T-cell (primary cell): Measurements from ENCODE around the gene COIL. TPM values are rescaled to one million over a fixed set of nuclear protein-coding genes. Genes with fewer than 3 reads are reported as not detected.

Experiments used
- ATAC-seq, 4 experiments: fragments of 200-7000 bp in 3 of 4; fragments of 150-1000 bp in 1 of 4; cut with Tn5 transposase; replicated peaks in 1 of 4; 1 replicate in 3 of 4; 2 replicates in 1 of 4; pipeline ENCODE4 v1.10.0; 2021; ENCODE audit warnings: moderate library complexity in 3 of 4, mild to moderate bottlenecking in 2 of 4, moderate number of reproducible peaks in 1 of 4
- CTCF ChIA-PET, 2 donors: fragments of 300-600 bp; sonication (Branson Sonifier 250); formaldehyde crosslinking; loops; one replicate each; lab custom pipeline; 2022; ENCODE audit warnings: antibody characterized with exemption in 2 of 2; lab: Charles Lee
- POLR2A ChIA-PET, 2 donors: fragments of 300-600 bp; sonication (Branson Sonifier 250); formaldehyde crosslinking; loops; one replicate each; lab custom pipeline; 2022; ENCODE audit warnings: antibody characterized with exemption in 2 of 2; lab: Charles Lee
- DNase-seq, 35 experiments: peaks; one replicate each; pipeline versions ENCODE4 v3.0.0 to v3.0.0-alpha.2; 2013 to 2023
- H3K27ac ChIP-seq: one replicate; pipeline ENCODE4 v1.5.1; 2013; ENCODE audit warnings: low read length
- H3K27me3 ChIP-seq, 2 experiments: replicated peaks in 1 of 2; 1 replicate in 1 of 2; 2 replicates in 1 of 2; pipeline versions ENCODE4 v1.6.1 to v1.7.0; 2013; ENCODE audit warnings: low read length in 1 of 2, mixed read lengths in 1 of 2; ENCODE audit not compliant: control insufficient read depth in 2 of 2, insufficient read depth in 2 of 2; ENCODE audit errors: extremely low read depth in 1 of 2
- H3K36me3 ChIP-seq, 2 donors: 1 replicate in 1 of 2; 2 replicates in 1 of 2; pipeline versions ENCODE4 v1.6.1 to v1.7.0; 2013; ENCODE audit warnings: low read length in 1 of 2; ENCODE audit not compliant: control insufficient read depth in 2 of 2, insufficient read depth in 1 of 2; ENCODE audit errors: extremely low read depth in 1 of 2
- H3K4me1 ChIP-seq, 2 experiments: 1 replicate in 1 of 2; 2 replicates in 1 of 2; pipeline versions ENCODE4 v1.6.1 to v1.7.0; 2013; ENCODE audit warnings: low read length in 2 of 2, mixed read lengths in 1 of 2; ENCODE audit not compliant: insufficient read depth in 2 of 2, control insufficient read depth in 1 of 2; ENCODE audit errors: extremely low read depth in 1 of 2
- H3K4me3 ChIP-seq, 2 donors: 1 replicate in 1 of 2; 2 replicates in 1 of 2; pipeline versions ENCODE4 v1.5.1 to v1.7.0; 2013; ENCODE audit warnings: mild to moderate bottlenecking in 2 of 2, low read length in 1 of 2, moderate library complexity in 1 of 2; ENCODE audit not compliant: control insufficient read depth in 1 of 2; ENCODE audit errors: extremely low read depth in 1 of 2
- H3K9me3 ChIP-seq: 2 replicates; pipeline ENCODE4 v1.7.0; 2013
- H3K27ac Mint-ChIP-seq, 2 donors: one replicate each; pipeline ENCODE4 v1.8.0; 2020 to 2021; ENCODE audit warnings: mild to moderate bottlenecking in 2 of 2, mixed read lengths in 2 of 2
- H3K27me3 Mint-ChIP-seq, 2 donors: one replicate each; pipeline ENCODE4 v1.8.0; 2021 to 2022; ENCODE audit warnings: mixed read lengths in 2 of 2
- H3K36me3 Mint-ChIP-seq: one replicate; pipeline ENCODE4 v1.8.0; 2021; ENCODE audit warnings: mixed read lengths
- H3K4me1 Mint-ChIP-seq, 3 donors: one replicate each; pipeline ENCODE4 v1.8.0; 2020 to 2022; ENCODE audit warnings: mixed read lengths in 3 of 3, mild to moderate bottlenecking in 1 of 3
- H3K4me3 Mint-ChIP-seq, 3 donors: one replicate each; pipeline ENCODE4 v1.8.0; 2020 to 2022; ENCODE audit warnings: mild to moderate bottlenecking in 3 of 3, mixed read lengths in 3 of 3, moderate library complexity in 3 of 3
- H3K9me3 Mint-ChIP-seq, 3 donors: one replicate each; pipeline ENCODE4 v1.8.0; 2020 to 2022; ENCODE audit warnings: mixed read lengths in 3 of 3
- WGBS: methylation state at CpG from one replicate; pipeline ENCODE4 v1.1.5; 2013; ENCODE audit warnings: missing lambda C conversion rate; ENCODE audit not compliant: insufficient coverage; 5-methylcytosine and 5-hydroxymethylcytosine counted together
- total RNA-seq, 35 experiments: library from RNA in 6 of 35; stranded (reverse) in 6 of 35; fragments of 120-200 nt in 1 of 35; gene quantifications; one replicate each; pipeline versions ENCODE4 v1.2.1 to v1.2.4 and lab custom pipeline; 2013 to 2026

COIL gene
- total RNA-seq, 5 donors from 2014 or later (not counting 1 experiment from before 2014, with no cell fraction given): 14.7 to 19.2 (median 15.7) TPM

DNA sequence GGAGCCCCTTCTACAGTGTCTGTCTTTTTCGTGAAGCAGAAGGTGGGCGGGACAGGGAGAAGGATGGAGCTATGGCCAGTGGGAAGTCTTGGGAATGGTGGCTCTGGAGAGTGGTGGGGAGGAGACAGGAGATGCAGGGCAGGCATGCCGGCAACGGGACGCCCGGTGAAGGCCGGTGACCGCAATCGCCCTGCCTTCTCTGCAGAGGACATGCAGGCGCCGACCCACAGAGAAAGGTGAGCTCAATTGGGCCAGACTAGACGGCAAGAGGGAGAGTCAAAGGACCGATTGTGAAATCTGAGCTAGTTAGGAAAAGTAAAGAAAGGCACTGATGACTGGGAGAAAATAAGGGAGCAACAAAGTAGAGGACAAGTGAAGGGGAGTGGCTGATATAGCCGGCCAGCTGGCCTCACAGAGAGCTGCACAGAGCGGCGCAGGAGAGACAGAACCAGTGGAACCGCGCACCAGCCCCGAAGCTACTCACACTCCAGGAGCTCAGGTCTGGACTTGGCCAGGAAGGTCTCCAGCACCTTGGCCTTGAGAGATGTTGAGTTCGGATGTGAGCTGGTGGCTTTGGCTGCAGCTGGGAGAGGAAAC lies 65.9 kb downstream of the COIL start:
- no peak overlapping the region for H3K27ac ChIP-seq
- H3K4me1 ChIP-seq: no peaks in the 10 kb centered on the region
- DNase-seq: no peak
- POLR2A ChIA-PET: no interaction called here
- no peak for ATAC-seq
- no peak overlapping the region for H3K4me3 Mint-ChIP-seq
- H3K27me3 Mint-ChIP-seq: no peaks in the 10 kb centered on the region
- peaks cover 24 to 93% of the 10 kb centered on the region in 2 donors for H3K36me3 ChIP-seq
- no peaks in the 10 kb centered on the region for H3K27me3 ChIP-seq
- CTCF ChIA-PET: no interaction called here
- peaks cover 74% of the 10 kb centered on the region for H3K36me3 Mint-ChIP-seq
- no peaks in the 10 kb centered on the region for H3K9me3 ChIP-seq
- no peaks in the 10 kb centered on the region for H3K9me3 Mint-ChIP-seq
- WGBS: 98% methylated on average over 17 of the region's 20 CpGs
- H3K4me3 ChIP-seq: no peak overlapping the region
- H3K27ac Mint-ChIP-seq: no peak overlapping the region
- peaks cover 0 to 8% (median 0%) of the 10 kb centered on the region in 3 donors for H3K4me1 Mint-ChIP-seq

DNA sequence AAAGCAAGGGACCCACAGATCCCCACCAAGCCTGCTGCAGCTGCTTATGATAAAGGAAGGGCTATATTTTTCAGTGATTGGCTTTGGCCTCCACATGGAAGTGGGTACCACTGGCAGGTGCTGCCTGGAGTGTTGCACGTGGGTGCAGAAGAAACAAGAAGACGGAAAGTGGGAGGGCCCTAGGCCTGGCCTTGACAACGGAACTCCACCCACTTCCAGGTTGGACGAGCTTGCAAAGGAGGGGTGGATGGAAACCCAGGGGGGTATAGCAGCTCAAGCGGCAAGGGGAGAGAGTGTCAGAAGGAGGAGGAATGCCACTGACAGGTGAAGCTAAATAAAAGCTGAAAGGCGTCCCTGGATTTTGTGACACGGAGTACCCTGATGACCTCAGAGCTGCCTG lies 67.3 kb downstream of the COIL start:
- Histone ChIP-seq H3K36me3 (peaks cover 19 to 84% of the 10 kb centered on the region in 2 donors), H3K27me3 (no peaks in the 10 kb centered on the region), H3K9me3 (no peaks in the 10 kb centered on the region), H3K27ac (no peak overlapping the region), H3K4me1 (no peaks in the 10 kb centered on the region), H3K4me3 (no peak overlapping the region)
- H3K27ac Mint-ChIP-seq: no peak overlapping the region
- WGBS: 87% methylated on average over 7 of the region's 7 CpGs
- no peaks in the 10 kb centered on the region for H3K27me3 Mint-ChIP-seq
- DNase-seq (no peak), ATAC-seq (no peak)
- CTCF ChIA-PET: interaction anchor here in 1 of 2 donors (0.6 to 0.8 kb wide), 2 partner anchors 49 to 639 kb away, joined by 3 to 4 read pairs; no protein-coding TSS in a partner anchor
- peaks cover 78% of the 10 kb centered on the region for H3K36me3 Mint-ChIP-seq
- H3K9me3 Mint-ChIP-seq: peaks cover 0 to 7% (median 0%) of the 10 kb centered on the region in 3 donors
- H3K4me1 Mint-ChIP-seq: peaks cover 0 to 8% (median 0%) of the 10 kb centered on the region in 3 donors
- no peak overlapping the region for H3K4me3 Mint-ChIP-seq
- POLR2A ChIA-PET: interaction anchor here in 1 of 2 donors (0.5 kb wide), 1 partner anchor 1877 kb away, joined by 4 read pairs; no protein-coding TSS in a partner anchor

DNA sequence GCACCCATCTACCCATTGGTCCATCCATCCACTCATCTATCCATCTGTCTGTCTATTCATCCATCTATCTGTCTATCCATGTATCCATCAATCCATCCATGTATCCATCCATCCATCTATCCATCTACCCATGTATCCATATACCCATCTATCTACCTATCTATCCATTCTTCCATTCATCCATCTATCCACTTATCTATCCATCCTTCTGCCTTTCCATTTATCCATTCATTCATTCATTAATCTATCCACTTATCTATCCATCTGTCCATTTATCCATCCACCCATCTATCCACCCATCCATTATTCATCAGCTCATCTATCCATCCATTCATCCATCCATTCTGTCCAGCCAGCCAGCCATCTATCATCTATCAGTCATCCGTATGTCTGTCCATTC lies 68.5 kb downstream of the COIL start:
- Mint-ChIP-seq H3K4me1 (peaks cover 0 to 3% (median 0%) of the 10 kb centered on the region in 3 donors), H3K4me3 (no peak overlapping the region), H3K27ac (no peak overlapping the region), H3K36me3 (peaks cover 77% of the 10 kb centered on the region), H3K27me3 (no peaks in the 10 kb centered on the region), H3K9me3 (peaks cover 2 to 18% (median 4%) of the 10 kb centered on the region in 3 donors)
- Histone ChIP-seq H3K36me3 (peaks cover 20 to 76% of the 10 kb centered on the region in 2 donors), H3K27me3 (no peaks in the 10 kb centered on the region), H3K4me1 (no peaks in the 10 kb centered on the region), H3K4me3 (no peak overlapping the region), H3K27ac (no peak overlapping the region), H3K9me3 (no peaks in the 10 kb centered on the region)
- DNase-seq (no peak), ATAC-seq (no peak)
- 100% methylated on average over 1 of the region's 1 CpG for WGBS
- ChIA-PET CTCF (interaction anchor here in 1 of 2 donors (0.6 kb wide), 1 partner anchor 328 kb away, joined by 3 read pairs; no protein-coding TSS in a partner anchor), POLR2A (no interaction called here)

DNA sequence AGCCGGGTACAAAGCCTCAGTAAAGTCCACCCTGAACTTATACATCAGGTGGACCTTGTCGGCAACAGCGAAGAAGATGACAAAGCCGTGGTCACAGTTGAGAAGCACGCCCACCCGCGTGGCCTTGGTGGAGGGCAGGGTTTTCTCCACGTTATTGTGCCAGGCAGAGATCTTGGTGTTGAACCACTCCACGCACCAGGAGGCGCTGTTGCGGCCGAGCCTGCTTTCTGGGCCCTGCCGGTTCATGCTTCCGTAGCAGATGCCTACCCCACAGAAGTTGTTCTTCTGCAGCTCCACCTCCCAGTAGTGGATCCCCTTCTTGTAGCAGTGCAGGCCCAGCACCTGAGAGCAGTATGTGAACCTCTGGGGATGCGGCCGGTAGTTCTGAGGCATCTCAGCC lies 69.1 kb downstream of the COIL start:
- Histone ChIP-seq H3K36me3 (peaks cover 17 to 71% of the 10 kb centered on the region in 2 donors), H3K4me1 (no peaks in the 10 kb centered on the region), H3K9me3 (no peaks in the 10 kb centered on the region), H3K4me3 (no peak overlapping the region), H3K27ac (no peak overlapping the region), H3K27me3 (no peaks in the 10 kb centered on the region)
- DNase-seq: peak in 34 of 35 experiments; percentile 29 to 70 (median 47)
- peak; percentile 56 to 65 (median 60) for ATAC-seq
- no peaks in the 10 kb centered on the region for H3K4me1 Mint-ChIP-seq
- H3K9me3 Mint-ChIP-seq: peaks cover 4 to 21% (median 7%) of the 10 kb centered on the region in 3 donors
- H3K4me3 Mint-ChIP-seq: no peak overlapping the region
- no peak overlapping the region for H3K27ac Mint-ChIP-seq
- H3K27me3 Mint-ChIP-seq: no peaks in the 10 kb centered on the region
- 87% methylated on average over 12 of the region's 16 CpGs for WGBS
- ChIA-PET POLR2A (no interaction called here), CTCF (interaction anchor here in 1 of 2 donors (0.6 to 2.0 kb wide), 2 partner anchors 48 to 327 kb away, joined by 3 to 4 read pairs; no protein-coding TSS in a partner anchor)
- H3K36me3 Mint-ChIP-seq: peaks cover 79% of the 10 kb centered on the region

DNA sequence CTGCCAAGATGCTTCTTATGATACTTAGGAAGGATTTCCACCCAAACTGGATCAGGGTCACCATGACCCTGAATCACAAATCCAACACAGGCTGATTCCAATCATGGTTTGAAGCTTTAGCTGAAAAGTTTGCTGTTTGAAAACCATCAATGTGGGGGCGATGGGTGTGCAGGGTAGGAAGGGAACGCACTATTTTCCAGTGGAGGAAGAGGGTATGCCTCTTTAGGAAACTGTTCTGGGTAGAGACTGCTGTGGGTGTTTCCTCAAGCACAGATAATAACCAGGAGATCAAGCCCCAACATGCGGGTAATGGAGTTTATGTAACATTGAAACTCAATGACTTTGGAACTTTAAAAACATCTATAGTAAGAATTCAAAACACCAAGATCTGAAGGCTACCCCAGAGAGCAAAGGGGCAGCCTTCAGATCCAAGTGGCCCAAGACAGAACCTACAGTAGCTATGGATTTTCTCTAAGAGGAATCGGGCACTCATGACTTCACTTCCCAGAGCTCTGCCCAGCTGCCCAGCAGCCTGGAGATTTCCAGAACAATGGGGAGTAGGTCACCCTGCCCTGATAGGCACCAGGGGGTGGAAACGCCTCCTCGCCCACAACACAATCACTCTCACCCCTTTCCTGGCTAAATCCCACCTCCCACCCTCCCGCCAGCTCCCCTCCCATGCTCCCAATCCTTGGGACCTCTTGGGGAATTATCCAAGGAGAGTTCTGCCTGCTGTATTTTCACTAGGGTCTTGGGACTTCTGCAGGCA lies 69.8 kb downstream of the COIL start:
- DNase-seq: no peak
- Mint-ChIP-seq H3K27me3 (no peaks in the 10 kb centered on the region), H3K4me1 (no peaks in the 10 kb centered on the region), H3K27ac (peak overlapping the region in 1 of 2 donors; percentile 7), H3K4me3 (no peak overlapping the region), H3K36me3 (peaks cover 84% of the 10 kb centered on the region), H3K9me3 (peaks cover 4 to 21% (median 7%) of the 10 kb centered on the region in 3 donors)
- H3K36me3 ChIP-seq: peaks cover 17 to 67% of the 10 kb centered on the region in 2 donors
- ChIA-PET CTCF (interaction anchor here in 1 of 2 donors (2.0 kb wide), 1 partner anchor 48 kb away, joined by 4 read pairs; no protein-coding TSS in a partner anchor), POLR2A (no interaction called here)
- no peaks in the 10 kb centered on the region for H3K9me3 ChIP-seq
- no peak overlapping the region for H3K27ac ChIP-seq
- no peaks in the 10 kb centered on the region for H3K4me1 ChIP-seq
- H3K27me3 ChIP-seq: no peaks in the 10 kb centered on the region
- ATAC-seq: no peak
- no peak overlapping the region for H3K4me3 ChIP-seq
- 87% methylated on average over 3 of the region's 7 CpGs for WGBS

DNA sequence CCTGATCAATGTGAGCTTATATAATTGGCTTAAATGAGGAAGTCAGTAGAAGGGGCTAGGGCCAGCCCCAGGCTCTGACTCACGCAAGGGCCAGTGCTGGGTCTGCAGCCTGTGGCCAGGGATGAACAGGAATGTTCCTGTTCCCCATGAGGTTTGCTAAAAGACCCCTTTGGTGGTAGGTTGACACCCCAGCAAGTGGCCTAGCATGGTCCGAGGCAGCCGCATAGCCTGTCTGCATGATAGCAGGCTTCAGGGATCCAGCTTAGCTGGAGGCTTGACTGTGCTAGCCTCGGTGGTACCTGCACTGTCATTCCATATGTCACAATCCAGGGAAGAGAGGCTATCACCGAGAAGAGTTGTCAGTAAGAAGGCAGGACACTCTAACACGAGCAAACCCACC lies 70.5 kb downstream of the COIL start:
- no peak overlapping the region for H3K27ac Mint-ChIP-seq
- no peak for ATAC-seq

More for the DNA sequence above, 70.5 kb downstream of the COIL start:
- no peak overlapping the region for H3K4me3 ChIP-seq
- DNase-seq: no peak
- WGBS: 96% methylated on average over 5 of the region's 6 CpGs
- Mint-ChIP-seq H3K4me3 (no peak overlapping the region), H3K4me1 (no peaks in the 10 kb centered on the region), H3K9me3 (peaks cover 4 to 21% (median 7%) of the 10 kb centered on the region in 3 donors), H3K36me3 (peaks cover 78% of the 10 kb centered on the region), H3K27me3 (no peaks in the 10 kb centered on the region)
- no peaks in the 10 kb centered on the region for H3K4me1 ChIP-seq
- peaks cover 17 to 60% of the 10 kb centered on the region in 2 donors for H3K36me3 ChIP-seq
- ChIA-PET POLR2A (no interaction called here), CTCF (interaction anchor here in 1 of 2 donors (2.0 kb wide), 1 partner anchor 49 kb away, joined by 4 read pairs; no protein-coding TSS in a partner anchor)
- H3K9me3 ChIP-seq: no peaks in the 10 kb centered on the region
- no peaks in the 10 kb centered on the region for H3K27me3 ChIP-seq
- no peak overlapping the region for H3K27ac ChIP-seq
